IPS-15b (cell line): Measurements from ENCODE around the gene ITGA5.
A peak's percentile ranks its signal among the peaks of the same experiment; 100 is the strongest.
"Not testable (repeated sequence)": the region's sequence is repeated elsewhere in the genome, so short reads cannot be mapped to it uniquely, and the experiment has no call there.

Experiments used
- H3K27me3 ChIP-seq: one replicate; pipeline ENCODE4 v1.6.1; 2013; ENCODE audit warnings: low read length; ENCODE audit not compliant: control insufficient read depth, insufficient read depth
- H3K36me3 ChIP-seq: one replicate; pipeline ENCODE4 v1.6.1; 2013; ENCODE audit warnings: low read length; ENCODE audit not compliant: control insufficient read depth, insufficient read depth
- H3K4me1 ChIP-seq: one replicate; pipeline ENCODE4 v1.6.1; 2013; ENCODE audit warnings: mild to moderate bottlenecking, low read length; ENCODE audit not compliant: control insufficient read depth, insufficient read depth
- H3K4me3 ChIP-seq: one replicate; pipeline ENCODE4 v1.5.1; 2013; ENCODE audit warnings: low read depth, low read length
- H3K9ac ChIP-seq: one replicate; pipeline ENCODE4 v1.6.1; 2013; ENCODE audit warnings: low read depth, mild to moderate bottlenecking, low read length
- H3K9me3 ChIP-seq: one replicate; pipeline ENCODE4 v1.6.1; 2013; ENCODE audit warnings: mild to moderate bottlenecking, low read length; ENCODE audit not compliant: control insufficient read depth, insufficient read depth

The ITGA5 gene

DNA sequence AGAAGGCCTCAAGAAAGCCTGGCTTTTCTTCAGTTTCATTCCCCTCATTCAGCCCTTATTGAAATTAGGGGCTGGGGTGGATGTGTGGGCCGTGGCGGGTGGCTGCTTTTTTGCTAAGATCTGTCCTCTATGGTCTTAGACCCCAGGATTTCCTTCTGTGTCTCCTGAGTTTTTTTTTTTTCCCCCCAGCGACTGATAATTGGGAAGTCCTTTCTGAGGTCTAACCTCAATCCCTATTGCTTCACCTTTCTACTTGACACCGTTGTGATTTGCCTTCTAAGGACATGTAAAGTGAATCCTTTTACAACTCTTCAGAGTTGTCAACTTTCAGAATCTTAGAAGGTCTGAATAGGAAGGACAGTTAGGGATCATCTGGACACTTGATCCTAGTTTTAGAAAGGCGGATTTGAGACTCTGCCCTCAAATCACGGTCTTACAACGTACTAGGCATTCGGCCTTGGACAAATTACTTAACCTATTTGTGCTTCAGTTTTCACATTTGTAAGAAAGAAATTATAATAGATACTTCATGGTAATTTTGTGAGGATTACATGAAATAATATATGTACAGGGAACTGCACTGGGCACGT, 59.2 kb downstream of the ITGA5 start:
- peak overlapping the region; percentile 78 for H3K4me3 ChIP-seq

DNA sequence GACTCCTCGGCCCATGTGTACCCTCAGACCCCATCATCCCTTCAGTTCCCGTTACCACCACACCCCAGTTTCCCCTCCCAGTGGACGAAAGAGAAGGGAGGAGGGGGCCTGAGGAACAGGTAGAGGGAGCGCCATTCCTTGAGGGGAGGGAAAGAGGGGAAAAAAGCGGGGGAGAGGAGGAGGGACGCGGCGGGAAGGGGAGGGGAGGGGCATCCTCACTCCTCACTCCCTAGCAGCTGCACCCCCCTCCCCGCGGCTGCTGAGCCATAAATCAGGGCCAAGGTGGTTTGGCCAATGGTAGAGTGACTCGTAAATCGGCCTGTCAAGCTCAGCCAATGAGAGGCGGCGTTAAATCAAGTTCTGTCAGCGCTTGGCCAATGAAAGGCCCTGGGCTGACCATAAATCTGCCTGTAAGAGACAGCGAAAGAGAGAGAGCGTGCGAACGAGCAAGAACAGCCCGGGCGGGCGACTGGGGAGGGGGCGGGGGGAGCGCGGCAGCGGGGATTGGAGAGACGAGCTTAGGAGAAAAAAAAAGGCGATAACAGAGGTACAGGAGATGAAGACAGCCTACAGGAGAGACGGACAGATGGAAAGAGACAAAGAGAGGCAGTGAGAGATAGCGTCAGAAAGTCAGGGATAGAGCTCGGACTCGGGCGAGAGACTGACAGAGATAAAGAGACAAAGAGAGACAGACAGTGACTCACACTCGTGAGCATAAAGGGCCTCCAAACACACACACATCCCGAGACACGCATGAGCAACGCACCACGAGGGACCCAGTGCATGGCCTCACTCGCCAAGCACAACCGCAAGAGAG, 59.9 kb downstream of the ITGA5 start:
- Histone ChIP-seq H3K4me1 (peaks cover 31% of the 10 kb centered on the region), H3K9me3 (no peaks in the 10 kb centered on the region), H3K27me3 (peaks cover 3% of the 10 kb centered on the region), H3K9ac (peak overlapping the region; percentile 49), H3K36me3 (no peaks in the 10 kb centered on the region), H3K4me3 (peak overlapping the region; percentile 96)

More for the DNA sequence above, 59.2 kb downstream of the ITGA5 start:
- H3K36me3 ChIP-seq = no peaks in the 10 kb centered on the region
- H3K9me3 ChIP-seq = no peaks in the 10 kb centered on the region
- no peak overlapping the region for H3K9ac ChIP-seq
- H3K4me1 ChIP-seq = peaks cover 28% of the 10 kb centered on the region
- H3K27me3 ChIP-seq = peaks cover 3% of the 10 kb centered on the region

DNA sequence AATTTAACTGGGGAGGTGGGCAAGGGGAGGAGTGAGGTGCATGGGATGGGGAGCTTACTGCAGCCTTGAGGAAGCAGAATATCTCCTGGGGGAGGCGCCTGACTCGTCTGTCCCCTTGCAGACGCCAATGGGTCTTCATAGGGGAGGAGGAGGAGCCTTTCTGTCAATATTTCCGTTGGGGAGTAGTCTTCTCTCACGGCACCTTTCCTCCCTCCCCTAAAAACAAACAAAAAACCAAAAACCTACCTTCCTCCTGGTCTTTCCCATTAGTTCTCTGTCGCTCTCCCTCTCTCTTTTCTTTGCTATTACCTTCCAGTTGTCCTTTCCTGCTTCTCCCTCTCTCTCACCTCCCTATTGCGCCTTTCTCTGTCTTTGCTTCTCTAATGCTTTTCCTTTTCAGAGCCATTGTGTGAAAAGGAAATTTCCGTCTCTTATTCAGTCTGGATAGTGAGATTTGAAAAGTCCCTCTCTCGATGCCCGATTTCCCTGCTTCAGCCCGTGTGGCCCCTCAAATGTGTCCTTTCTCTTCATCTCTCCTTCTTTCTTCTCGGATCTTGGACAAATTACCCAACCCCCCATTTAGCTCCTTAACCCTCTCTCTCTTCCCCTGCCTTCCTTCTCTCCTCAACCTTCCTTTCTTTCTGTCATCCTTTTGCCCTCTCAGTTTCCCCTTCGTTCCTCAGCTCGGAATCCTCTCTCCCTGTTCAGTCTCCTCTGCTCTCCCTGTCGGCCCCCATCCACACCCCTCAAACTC, 60.7 kb downstream of the ITGA5 start:
- Histone ChIP-seq H3K4me3 (peak overlapping the region; percentile 96), H3K36me3 (no peaks in the 10 kb centered on the region), H3K27me3 (peaks cover 3% of the 10 kb centered on the region), H3K9me3 (no peaks in the 10 kb centered on the region), H3K9ac (peak overlapping the region; percentile 49), H3K4me1 (peaks cover 35% of the 10 kb centered on the region)

DNA sequence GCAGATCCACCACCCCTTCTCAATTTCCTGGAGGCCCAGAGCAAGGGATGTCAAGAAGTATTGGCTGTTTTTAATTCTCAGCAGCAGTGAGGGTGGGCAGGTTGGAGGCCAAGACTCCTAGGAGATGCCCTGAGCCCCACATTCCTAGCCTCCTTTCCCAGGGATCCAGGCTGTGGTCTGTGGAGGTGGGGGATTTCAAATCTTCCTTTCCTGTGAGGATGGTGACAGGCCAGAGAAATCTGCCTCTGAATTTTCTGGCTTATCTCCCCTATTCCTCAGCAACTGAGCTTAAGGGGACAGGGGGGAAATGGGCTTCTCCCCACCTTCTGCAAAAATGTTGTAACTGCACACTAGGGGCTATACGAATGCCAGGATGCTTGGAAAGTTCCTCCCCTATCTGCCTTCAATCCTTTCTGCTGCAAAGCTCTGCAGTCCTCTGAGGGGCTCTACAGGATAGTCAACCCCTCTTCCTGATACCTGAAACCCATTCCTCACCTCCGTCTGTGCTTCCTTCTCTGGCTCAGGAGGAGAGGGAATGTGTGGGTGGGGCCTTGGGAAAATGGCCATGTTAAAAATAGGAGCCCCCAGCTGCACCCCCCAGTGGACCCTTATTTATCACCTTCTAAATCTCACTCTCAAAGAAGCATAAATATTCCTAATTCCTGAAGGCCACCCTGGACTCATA, 61.4 kb downstream of the ITGA5 start:
- peaks cover 40% of the 10 kb centered on the region for H3K4me1 ChIP-seq
- peak overlapping the region; percentile 96 for H3K4me3 ChIP-seq

DNA sequence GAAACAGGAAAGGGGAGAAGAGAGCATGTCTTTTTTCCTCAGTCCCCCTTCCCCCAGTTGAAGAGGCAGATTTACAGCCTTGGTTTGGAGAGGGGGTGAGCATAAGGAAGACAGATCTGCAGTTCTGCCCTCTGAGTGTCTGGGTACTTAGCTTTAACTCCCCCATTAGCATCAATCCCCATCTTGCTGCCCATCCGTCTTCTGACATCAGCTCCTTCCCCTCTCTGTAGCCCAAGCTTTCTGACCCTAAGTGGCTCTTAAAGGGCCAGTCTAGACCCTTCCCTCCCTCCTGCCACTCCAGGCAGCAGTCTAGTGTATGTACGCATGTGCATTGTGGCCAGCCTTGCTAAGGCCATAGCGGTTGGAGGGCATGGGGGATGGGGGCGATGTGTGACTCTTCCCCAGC, 62.1 kb downstream of the ITGA5 start:
- H3K27me3 ChIP-seq = no peaks in the 10 kb centered on the region
- peak overlapping the region; percentile 96 for H3K4me3 ChIP-seq
- H3K4me1 ChIP-seq = peaks cover 44% of the 10 kb centered on the region

More for the DNA sequence above, 61.4 kb downstream of the ITGA5 start:
- H3K36me3 ChIP-seq = no peaks in the 10 kb centered on the region
- no peak overlapping the region for H3K9ac ChIP-seq
- H3K27me3 ChIP-seq = peaks cover under 1% of the 10 kb centered on the region
- H3K9me3 ChIP-seq = no peaks in the 10 kb centered on the region

DNA sequence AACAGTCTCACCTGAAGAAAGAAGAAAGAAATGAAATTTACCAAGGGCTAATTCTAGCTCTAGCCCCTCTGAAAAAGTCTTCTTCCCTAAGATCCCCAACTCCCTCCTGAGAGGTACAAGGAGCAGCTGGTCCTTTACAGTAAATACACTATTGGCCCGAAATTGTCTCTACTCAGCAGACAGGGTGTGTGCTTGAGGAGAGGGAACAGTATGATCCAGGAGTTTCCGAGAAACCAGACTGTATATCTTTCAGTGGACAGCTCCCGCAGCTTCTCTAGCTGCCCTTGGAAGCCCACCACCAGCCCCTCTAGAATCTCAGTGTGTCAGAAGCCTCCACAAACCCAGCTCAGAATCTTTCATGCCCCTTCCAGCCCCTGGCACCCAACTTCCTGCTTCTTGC, 62.8 kb downstream of the ITGA5 start:
- H3K9ac ChIP-seq = peak overlapping the region; percentile 30
- no peaks in the 10 kb centered on the region for H3K9me3 ChIP-seq
- H3K4me1 ChIP-seq = peaks cover 50% of the 10 kb centered on the region
- H3K27me3 ChIP-seq = peaks cover 5% of the 10 kb centered on the region
- H3K36me3 ChIP-seq = peaks cover 4% of the 10 kb centered on the region
- peak overlapping the region; percentile 4 for H3K4me3 ChIP-seq

More for the DNA sequence above, 62.1 kb downstream of the ITGA5 start:
- H3K9ac ChIP-seq = no peak overlapping the region
- H3K9me3 ChIP-seq = no peaks in the 10 kb centered on the region
- no peaks in the 10 kb centered on the region for H3K36me3 ChIP-seq

DNA sequence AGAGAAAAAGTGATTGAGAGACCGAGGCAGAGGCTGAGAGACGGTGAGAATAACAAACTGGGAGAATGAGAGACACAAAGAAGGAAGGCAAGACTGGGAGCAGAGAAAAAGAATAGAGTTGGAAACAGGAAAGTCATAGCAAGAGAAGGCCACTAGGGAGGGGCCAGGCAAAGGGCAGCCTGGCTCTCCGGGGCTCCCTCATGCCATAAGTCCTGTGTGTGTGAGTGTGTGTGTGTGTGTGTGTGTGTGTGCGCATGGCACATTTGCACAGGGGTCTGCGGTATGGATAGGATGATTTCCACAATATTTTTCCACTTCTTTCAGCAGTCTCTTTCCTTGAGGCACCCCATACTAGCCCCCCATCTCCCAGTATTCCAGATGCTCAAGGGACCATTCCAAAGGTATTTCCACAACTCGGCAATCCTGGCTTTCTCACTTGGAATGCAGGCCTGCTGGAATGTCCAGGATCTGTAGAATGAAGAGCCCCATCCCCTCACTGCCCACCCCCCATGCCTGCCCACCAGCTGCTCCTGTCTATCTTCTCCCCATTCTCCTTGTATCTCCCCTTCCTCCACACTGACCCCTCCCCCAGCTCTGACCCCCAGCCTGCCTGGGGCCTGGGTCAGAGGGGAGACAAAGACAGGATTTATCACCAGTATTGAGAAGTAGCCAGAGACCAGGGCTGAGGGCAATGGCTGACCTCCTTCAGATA, 63.8 kb downstream of the ITGA5 start:
- peaks cover 4% of the 10 kb centered on the region for H3K36me3 ChIP-seq
- peaks cover 7% of the 10 kb centered on the region for H3K27me3 ChIP-seq
- H3K4me3 ChIP-seq = no peak overlapping the region
- H3K9me3 ChIP-seq = no peaks in the 10 kb centered on the region
- H3K4me1 ChIP-seq = peaks cover 57% of the 10 kb centered on the region
- no peak overlapping the region for H3K9ac ChIP-seq

DNA sequence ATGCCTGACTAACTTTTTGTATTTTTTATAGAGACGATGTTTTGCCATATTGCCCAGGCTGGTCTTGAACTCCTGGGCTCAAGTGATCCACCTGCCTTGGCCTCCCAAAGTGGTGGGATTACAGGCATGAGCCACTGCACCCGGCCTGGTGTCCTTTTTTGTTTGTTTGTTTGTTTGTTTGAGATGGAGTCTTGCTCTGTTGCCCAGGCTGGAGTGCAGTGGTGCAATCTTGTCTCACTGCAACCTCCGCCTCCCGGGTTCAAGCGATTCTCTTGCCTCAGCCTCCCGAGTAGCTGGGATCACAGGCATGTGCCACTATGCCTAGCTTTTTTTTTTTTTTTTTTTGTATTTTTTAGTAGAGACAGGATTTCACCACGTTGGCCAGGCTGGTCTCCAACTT, 64.8 kb downstream of the ITGA5 start:
- Histone ChIP-seq H3K36me3 (peaks cover 10% of the 10 kb centered on the region), H3K4me1 (peaks cover 62% of the 10 kb centered on the region)
- H3K9me3 ChIP-seq, H3K9ac ChIP-seq, H3K27me3 ChIP-seq, H3K4me3 ChIP-seq: not testable (repeated sequence)

DNA sequence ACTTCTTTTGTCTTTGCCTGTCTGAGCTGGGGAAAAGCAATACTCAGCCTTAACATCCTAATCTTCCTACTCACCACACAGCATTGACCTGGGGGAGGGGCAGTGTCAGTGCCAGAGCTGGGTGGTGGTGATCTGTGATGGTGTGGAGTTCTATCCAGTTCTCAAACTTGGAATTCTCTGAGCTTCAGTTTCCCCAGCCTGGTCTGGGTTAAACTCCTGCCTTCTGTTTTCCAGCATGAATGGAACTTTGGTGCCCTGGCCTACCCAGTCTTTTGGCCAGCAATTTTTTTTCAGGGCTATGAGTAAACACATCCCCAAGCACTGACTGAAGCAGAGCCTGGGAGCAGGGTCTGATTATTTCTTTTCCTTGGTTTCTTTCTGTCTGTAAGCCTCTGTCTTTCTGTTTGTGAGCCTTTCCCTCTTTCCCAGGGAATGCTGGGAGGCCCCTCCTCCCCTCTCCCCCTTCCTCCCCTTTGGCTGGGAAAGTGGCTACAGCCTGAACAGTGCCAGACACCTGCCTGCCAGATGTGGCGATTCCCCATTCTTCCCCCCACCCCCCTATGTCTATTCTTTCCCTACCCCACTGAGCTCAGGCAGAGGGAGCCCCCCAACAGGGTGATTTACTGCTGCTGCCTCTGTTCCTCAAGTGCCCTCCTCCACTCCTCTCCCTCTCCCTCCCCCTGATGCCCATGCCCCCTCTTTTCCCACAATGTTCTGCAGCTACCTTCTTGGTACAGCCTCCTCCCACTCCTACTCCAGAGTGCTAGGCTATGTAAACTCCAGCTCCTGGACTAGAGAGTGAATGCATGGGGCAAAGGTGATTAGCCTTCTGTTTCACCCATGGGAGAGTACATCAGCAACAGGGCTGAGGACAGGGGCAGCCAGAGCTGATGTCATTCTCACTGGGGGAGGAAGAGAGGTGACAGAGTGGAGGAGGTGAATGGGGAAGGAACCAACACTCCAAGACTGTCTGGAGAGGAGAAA, 65.9 kb downstream of the ITGA5 start:
- peaks cover 62% of the 10 kb centered on the region for H3K4me1 ChIP-seq
- no peaks in the 10 kb centered on the region for H3K9me3 ChIP-seq
- no peak overlapping the region for H3K9ac ChIP-seq
- peaks cover 7% of the 10 kb centered on the region for H3K27me3 ChIP-seq
- peaks cover 12% of the 10 kb centered on the region for H3K36me3 ChIP-seq
- peak overlapping the region; percentile 64 for H3K4me3 ChIP-seq

DNA sequence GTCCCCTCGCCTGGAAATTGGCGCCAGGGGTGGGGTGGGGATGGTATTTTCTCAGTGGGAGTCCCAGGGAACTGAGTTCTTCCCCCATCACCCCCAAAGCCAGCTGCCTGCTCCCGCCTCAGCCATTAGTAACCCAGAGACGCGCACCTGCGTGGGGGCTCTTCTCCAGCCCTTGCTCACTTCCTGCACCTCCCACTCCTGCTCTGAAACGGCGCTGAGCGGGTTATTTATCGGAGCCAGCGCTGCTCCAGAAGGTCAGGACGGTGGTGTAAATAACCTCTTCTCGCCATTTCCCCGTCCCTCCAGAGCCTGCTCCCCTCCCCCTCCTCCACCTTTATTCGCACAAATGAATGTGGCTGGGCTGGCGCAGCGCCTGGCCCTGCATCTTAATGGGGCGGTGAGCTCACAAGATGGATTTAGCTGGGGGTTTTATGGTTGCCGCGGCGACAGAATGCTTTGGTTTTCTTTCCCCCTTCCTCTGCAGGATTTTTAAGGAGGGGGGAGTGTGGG, 67.0 kb downstream of the ITGA5 start:
- Histone ChIP-seq H3K9ac (peak overlapping the region; percentile 50), H3K4me1 (peaks cover 53% of the 10 kb centered on the region), H3K27me3 (peaks cover 7% of the 10 kb centered on the region), H3K9me3 (no peaks in the 10 kb centered on the region), H3K36me3 (peaks cover 19% of the 10 kb centered on the region), H3K4me3 (peak overlapping the region; percentile 64)
